GM21367 (cell line): ENCODE results near the gene C22orf31.
"Not testable (repeated sequence)": the region's sequence is repeated elsewhere in the genome, so short reads cannot be mapped to it uniquely, and the experiment has no call there.

Experiments
- ATAC-seq: cut with Tn5 transposase; IDR thresholded peaks from one replicate; pipeline ENCODE4 v1.9.1; 2021; ENCODE audit not compliant: unreplicated experiment

C22orf31 gene

GRCh38 chr22:29061773-29062172, at the start of gene C22orf31:
Gene C22orf31, minus strand, starts transcription at chr22:29061831. Its CDS starts 39 bp downstream, at chr22:29061792.
- ATAC-seq = no peak

- no peak for ATAC-seq
These were observed 49.3 kb upstream of the C22orf31 start for GRCh38 chr22:29110946-29111345.

- ATAC-seq = no peak
These were observed 48.2 kb upstream of the C22orf31 start for GRCh38 chr22:29109822-29110221.

- ATAC-seq = no peak
These were observed 46.5 kb upstream of the C22orf31 start for GRCh38 chr22:29108137-29108536.

GRCh38 chr22:29106839-29107238, 45.2 kb upstream of the C22orf31 start:
- ATAC-seq = no peak

- ATAC-seq = no peak
These were observed 43.8 kb upstream of the C22orf31 start for GRCh38 chr22:29105468-29105867.

- no peak for ATAC-seq
These were observed 41.5 kb upstream of the C22orf31 start for GRCh38 chr22:29103121-29103520.

GRCh38 chr22:29102300-29102699, 40.7 kb upstream of the C22orf31 start:
- no peak for ATAC-seq

- ATAC-seq = no peak
These were observed 36.7 kb upstream of the C22orf31 start for GRCh38 chr22:29098296-29098695.

- ATAC-seq = no peak
These were observed 35.4 kb upstream of the C22orf31 start for GRCh38 chr22:29096736-29097669.

GRCh38 chr22:29095459-29095858, 33.8 kb upstream of the C22orf31 start:
- no peak for ATAC-seq

- ATAC-seq = no peak
These were observed 32.1 kb upstream of the C22orf31 start for GRCh38 chr22:29093501-29094300.

GRCh38 chr22:29093030-29093429, 31.4 kb upstream of the C22orf31 start:
- ATAC-seq = no peak

GRCh38 chr22:29092243-29092642, 30.6 kb upstream of the C22orf31 start:
- ATAC-seq = no peak

- ATAC-seq = no peak
These were observed 28.4 kb upstream of the C22orf31 start for GRCh38 chr22:29090039-29090438.

- no peak for ATAC-seq
These were observed 27.9 kb upstream of the C22orf31 start for GRCh38 chr22:29089507-29089906.

GRCh38 chr22:29088809-29089208, 27.2 kb upstream of the C22orf31 start:
- no peak for ATAC-seq

GRCh38 chr22:29087012-29087411, 25.4 kb upstream of the C22orf31 start:
- ATAC-seq = no peak

- ATAC-seq = no peak
These were observed 22.4 kb upstream of the C22orf31 start for GRCh38 chr22:29083933-29084591.

- ATAC-seq = not testable (repeated sequence)
These were observed 21.9 kb upstream of the C22orf31 start for GRCh38 chr22:29083576-29083932.

- ATAC-seq = no peak
These were observed 21.4 kb upstream of the C22orf31 start for GRCh38 chr22:29082826-29083545.
